Osteoblast (primary cell): Measurements from ENCODE around the gene CLDN7. TPM values are rescaled to one million over a fixed set of nuclear protein-coding genes. Genes with fewer than 3 reads are reported as not detected.
A peak's percentile ranks its signal among the peaks of the same experiment; 100 is the strongest.

ENCODE experiments used
- DNase-seq: peaks from one replicate; pipeline ENCODE4 v3.0.0; 2011; ENCODE audit warnings: low spot score, mixed read lengths; ENCODE audit not compliant: insufficient read length; ENCODE audit errors: missing footprints
- H2AFZ ChIP-seq: 2 replicates; pipeline ENCODE4 v1.6.0; 2011; ENCODE audit warnings: mild to moderate bottlenecking, low read length
- H3K27ac ChIP-seq: 2 replicates; pipeline ENCODE4 v1.5.1; 2011; ENCODE audit warnings: mild to moderate bottlenecking, low read depth, low read length, moderate library complexity
- H3K27me3 ChIP-seq: 2 replicates; pipeline ENCODE4 v1.6.0; 2012; ENCODE audit warnings: mild to moderate bottlenecking, control low read depth, inconsistent platforms, low read length, moderate library complexity; ENCODE audit not compliant: insufficient read depth
- H3K36me3 ChIP-seq: 2 replicates; pipeline ENCODE4 v1.5.1; 2011; ENCODE audit warnings: mild to moderate bottlenecking, low read length, control low read depth, moderate library complexity; ENCODE audit not compliant: insufficient read depth
- H3K4me1 ChIP-seq: 2 replicates; pipeline ENCODE4 v1.5.1; 2011; ENCODE audit warnings: mild to moderate bottlenecking, low read length, control low read depth, moderate library complexity; ENCODE audit not compliant: insufficient read depth
- H3K4me2 ChIP-seq: 2 replicates; pipeline ENCODE4 v1.6.0; 2011; ENCODE audit warnings: mild to moderate bottlenecking, low read length; ENCODE audit not compliant: insufficient read depth
- H3K4me3 ChIP-seq: fragments of 200-600 bp; sonication (generic); 3 replicates; pipeline ENCODE4 v1.5.1; 2012; ENCODE audit warnings: mild to moderate bottlenecking, low read length, inconsistent platforms; ENCODE audit not compliant: insufficient read depth
- H3K79me2 ChIP-seq: 2 replicates; pipeline ENCODE4 v1.6.0; 2012; ENCODE audit warnings: mild to moderate bottlenecking, low read length, control low read depth, inconsistent platforms; ENCODE audit not compliant: insufficient read depth
- H3K9me3 ChIP-seq: 2 replicates; pipeline ENCODE4 v1.5.1; 2011; ENCODE audit warnings: low read depth, low read length, control low read depth
- H4K20me1 ChIP-seq: 2 replicates; pipeline ENCODE4 v1.6.0; 2012; ENCODE audit warnings: mild to moderate bottlenecking, low read length, control low read depth; ENCODE audit not compliant: insufficient read depth
- total RNA-seq: library from RNA; depleted of rRNA; stranded (reverse); fragments of >200 nt; gene quantifications from 2 replicates; pipeline ENCODE4 v1.2.3, GENCODE V29; 2012
- TF ChIP-seq, protein P1 (sequence below): IDR thresholded peaks from 2 replicates; pipeline ENCODE4 v1.5.1; 2011; ENCODE audit warnings: mild to moderate bottlenecking, low read depth, low read length, moderate library complexity; ENCODE audit errors: extremely low read depth

Gene CLDN7
- total RNA-seq, 1 donor = 0.36 TPM

DNA sequence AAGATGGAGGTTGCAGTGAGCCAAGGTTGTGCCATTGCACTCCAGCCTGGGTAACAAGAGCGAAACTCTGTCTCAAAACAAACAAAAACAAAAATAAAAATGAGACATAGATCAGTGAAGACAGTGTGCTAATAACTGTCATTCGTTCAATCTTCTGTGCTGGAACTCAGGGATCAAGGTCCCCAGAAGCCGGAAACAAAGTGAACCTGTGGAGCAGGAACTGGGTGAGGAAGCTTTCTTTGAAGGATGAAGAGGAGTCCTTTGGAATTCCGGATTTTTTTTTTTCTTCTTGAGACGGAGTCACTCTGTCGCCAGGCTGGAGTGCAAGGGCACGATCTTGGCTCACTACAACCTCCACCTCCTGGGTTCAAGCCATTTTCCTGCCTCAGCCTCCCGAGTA is 17.2 kb upstream of the CLDN7 start:
- no peaks in the 10 kb centered on the region for H3K9me3 ChIP-seq
- H3K4me1 ChIP-seq = peaks cover 9% of the 10 kb centered on the region
- H3K4me2 ChIP-seq = no peak overlapping the region
- DNase-seq = no peak
- no peak overlapping the region for H3K27ac ChIP-seq
- H3K4me3 ChIP-seq = no peak overlapping the region
- TF ChIP-seq, protein P1, sequence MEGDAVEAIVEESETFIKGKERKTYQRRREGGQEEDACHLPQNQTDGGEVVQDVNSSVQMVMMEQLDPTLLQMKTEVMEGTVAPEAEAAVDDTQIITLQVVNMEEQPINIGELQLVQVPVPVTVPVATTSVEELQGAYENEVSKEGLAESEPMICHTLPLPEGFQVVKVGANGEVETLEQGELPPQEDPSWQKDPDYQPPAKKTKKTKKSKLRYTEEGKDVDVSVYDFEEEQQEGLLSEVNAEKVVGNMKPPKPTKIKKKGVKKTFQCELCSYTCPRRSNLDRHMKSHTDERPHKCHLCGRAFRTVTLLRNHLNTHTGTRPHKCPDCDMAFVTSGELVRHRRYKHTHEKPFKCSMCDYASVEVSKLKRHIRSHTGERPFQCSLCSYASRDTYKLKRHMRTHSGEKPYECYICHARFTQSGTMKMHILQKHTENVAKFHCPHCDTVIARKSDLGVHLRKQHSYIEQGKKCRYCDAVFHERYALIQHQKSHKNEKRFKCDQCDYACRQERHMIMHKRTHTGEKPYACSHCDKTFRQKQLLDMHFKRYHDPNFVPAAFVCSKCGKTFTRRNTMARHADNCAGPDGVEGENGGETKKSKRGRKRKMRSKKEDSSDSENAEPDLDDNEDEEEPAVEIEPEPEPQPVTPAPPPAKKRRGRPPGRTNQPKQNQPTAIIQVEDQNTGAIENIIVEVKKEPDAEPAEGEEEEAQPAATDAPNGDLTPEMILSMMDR = no peak
- no peaks in the 10 kb centered on the region for H3K36me3 ChIP-seq
- H2AFZ ChIP-seq = no peak overlapping the region
- no peaks in the 10 kb centered on the region for H3K79me2 ChIP-seq
- H3K27me3 ChIP-seq = peaks cover 30% of the 10 kb centered on the region
- no peaks in the 10 kb centered on the region for H4K20me1 ChIP-seq

GRCh38 chr17:7266784-7267183 is 4.5 kb upstream of the CLDN7 start:
- no peaks in the 10 kb centered on the region for H4K20me1 ChIP-seq
- H2AFZ ChIP-seq = no peak overlapping the region
- H3K4me1 ChIP-seq = peaks cover 12% of the 10 kb centered on the region
- no peak overlapping the region for H3K4me3 ChIP-seq
- no peak for DNase-seq
- no peak overlapping the region for H3K4me2 ChIP-seq
- H3K36me3 ChIP-seq = no peaks in the 10 kb centered on the region
- H3K27ac ChIP-seq = no peak overlapping the region
- peaks cover 12% of the 10 kb centered on the region for H3K27me3 ChIP-seq
- H3K9me3 ChIP-seq = no peaks in the 10 kb centered on the region
- TF ChIP-seq, protein P1 = no peak
- no peaks in the 10 kb centered on the region for H3K79me2 ChIP-seq

GRCh38 chr17:7263801-7264078 is 1.5 kb upstream of the CLDN7 start:
- Histone ChIP-seq H2AFZ (peak overlapping the region; percentile 88), H3K4me2 (no peak overlapping the region), H3K4me3 (no peak overlapping the region), H3K4me1 (peaks cover 18% of the 10 kb centered on the region), H3K36me3 (peaks cover 9% of the 10 kb centered on the region), H3K79me2 (no peaks in the 10 kb centered on the region), H4K20me1 (no peaks in the 10 kb centered on the region), H3K27ac (no peak overlapping the region), H3K9me3 (no peaks in the 10 kb centered on the region), H3K27me3 (peaks cover 15% of the 10 kb centered on the region)
- DNase-seq = no peak
- TF ChIP-seq, protein P1 = no peak

GRCh38 chr17:7262935-7263800 is 890 bp upstream of the CLDN7 start:
- no peaks in the 10 kb centered on the region for H3K79me2 ChIP-seq

More at GRCh38 chr17:7262935-7263800, 890 bp upstream of the CLDN7 start:
- no peaks in the 10 kb centered on the region for H3K9me3 ChIP-seq
- H3K27me3 ChIP-seq = peaks cover 15% of the 10 kb centered on the region
- peak overlapping the region; percentile 88 for H2AFZ ChIP-seq
- peak overlapping the region; percentile 36 for H3K4me3 ChIP-seq
- H3K4me2 ChIP-seq = peak overlapping the region; percentile 47
- no peaks in the 10 kb centered on the region for H4K20me1 ChIP-seq
- TF ChIP-seq, protein P1 = no peak
- H3K27ac ChIP-seq = no peak overlapping the region
- peaks cover 12% of the 10 kb centered on the region for H3K36me3 ChIP-seq
- H3K4me1 ChIP-seq = peaks cover 19% of the 10 kb centered on the region
- peak; percentile 80 for DNase-seq
